Effector memory CD4-positive, alpha-beta T cell (primary cell): Measurements from ENCODE around the gene LILRB2.
"Not testable (repeated sequence)": the region's sequence is repeated elsewhere in the genome, so short reads cannot be mapped to it uniquely, and the experiment has no call there.

Source experiments
- DNase-seq, 3 donors: peaks; one replicate each; pipeline ENCODE4 v3.0.0-alpha.2; 2020
- H3K27ac ChIP-seq: 2 replicates; pipeline ENCODE4 v1.7.0; 2013; ENCODE audit warnings: mild to moderate bottlenecking, low read length, moderate library complexity; ENCODE audit not compliant: insufficient read depth, poor library complexity, severe bottlenecking
- H3K27me3 ChIP-seq: replicated peaks from 2 replicates; pipeline ENCODE4 v1.7.0; 2013; ENCODE audit warnings: mild to moderate bottlenecking, low read length; ENCODE audit not compliant: insufficient read depth, control insufficient read depth, poor library complexity, severe bottlenecking
- H3K36me3 ChIP-seq: 2 replicates; pipeline ENCODE4 v1.7.0; 2013; ENCODE audit warnings: mild to moderate bottlenecking, low read length, moderate library complexity; ENCODE audit not compliant: control insufficient read depth, insufficient read depth
- H3K4me1 ChIP-seq: 2 replicates; pipeline ENCODE4 v1.7.0; 2013; ENCODE audit warnings: low read length, mild to moderate bottlenecking; ENCODE audit not compliant: control insufficient read depth, insufficient read depth, poor library complexity, severe bottlenecking
- H3K4me3 ChIP-seq: 2 replicates; pipeline ENCODE4 v1.7.0; 2013; ENCODE audit warnings: low read length, low read depth, mild to moderate bottlenecking; ENCODE audit not compliant: insufficient read depth, poor library complexity, severe bottlenecking
- H3K9me3 ChIP-seq: 2 replicates; pipeline ENCODE4 v1.7.0; 2013; ENCODE audit warnings: mild to moderate bottlenecking, low read length, moderate library complexity; ENCODE audit not compliant: control insufficient read depth

The LILRB2 gene

GRCh38 chr19:54286283-54286682 lies 5.4 kb upstream of the LILRB2 start:
- not testable (repeated sequence) for H3K27ac ChIP-seq, H3K27me3 ChIP-seq, H3K36me3 ChIP-seq, DNase-seq, H3K4me3 ChIP-seq, H3K9me3 ChIP-seq, H3K4me1 ChIP-seq

DNA sequence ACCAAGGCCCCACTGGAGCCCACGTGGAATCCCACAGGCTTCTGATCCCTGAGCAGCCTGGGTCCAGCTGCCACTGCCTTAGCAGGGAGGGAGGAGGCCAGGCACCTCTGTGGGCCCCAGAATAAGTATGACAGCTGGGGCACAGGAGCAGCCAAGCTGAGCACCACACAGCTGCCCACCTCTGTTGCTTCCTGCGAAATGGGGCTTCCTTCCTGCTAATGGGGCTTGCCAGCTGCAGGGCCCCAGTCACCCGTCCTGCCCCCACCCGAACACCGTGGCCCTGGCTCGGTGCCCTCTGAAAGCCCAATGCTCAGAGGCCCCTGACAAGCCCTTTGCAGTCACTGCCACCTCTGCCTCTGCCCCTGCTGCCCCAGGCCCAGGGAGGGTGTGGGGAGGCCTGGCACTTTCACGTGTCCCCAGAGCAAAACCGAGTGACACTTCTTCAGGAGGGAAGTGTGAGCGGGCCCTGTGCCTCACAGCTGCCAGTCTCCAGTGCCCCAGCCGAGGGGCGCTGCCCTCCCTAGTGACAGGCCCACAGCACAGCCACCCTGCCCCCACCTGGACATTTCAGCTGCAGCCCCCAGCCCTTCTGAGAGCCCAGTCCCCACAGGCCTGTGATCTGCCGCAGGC lies 4.6 kb upstream of the LILRB2 start:
- not testable (repeated sequence) for H3K27me3 ChIP-seq, H3K4me1 ChIP-seq, H3K4me3 ChIP-seq, H3K27ac ChIP-seq, DNase-seq, H3K36me3 ChIP-seq, H3K9me3 ChIP-seq

DNA sequence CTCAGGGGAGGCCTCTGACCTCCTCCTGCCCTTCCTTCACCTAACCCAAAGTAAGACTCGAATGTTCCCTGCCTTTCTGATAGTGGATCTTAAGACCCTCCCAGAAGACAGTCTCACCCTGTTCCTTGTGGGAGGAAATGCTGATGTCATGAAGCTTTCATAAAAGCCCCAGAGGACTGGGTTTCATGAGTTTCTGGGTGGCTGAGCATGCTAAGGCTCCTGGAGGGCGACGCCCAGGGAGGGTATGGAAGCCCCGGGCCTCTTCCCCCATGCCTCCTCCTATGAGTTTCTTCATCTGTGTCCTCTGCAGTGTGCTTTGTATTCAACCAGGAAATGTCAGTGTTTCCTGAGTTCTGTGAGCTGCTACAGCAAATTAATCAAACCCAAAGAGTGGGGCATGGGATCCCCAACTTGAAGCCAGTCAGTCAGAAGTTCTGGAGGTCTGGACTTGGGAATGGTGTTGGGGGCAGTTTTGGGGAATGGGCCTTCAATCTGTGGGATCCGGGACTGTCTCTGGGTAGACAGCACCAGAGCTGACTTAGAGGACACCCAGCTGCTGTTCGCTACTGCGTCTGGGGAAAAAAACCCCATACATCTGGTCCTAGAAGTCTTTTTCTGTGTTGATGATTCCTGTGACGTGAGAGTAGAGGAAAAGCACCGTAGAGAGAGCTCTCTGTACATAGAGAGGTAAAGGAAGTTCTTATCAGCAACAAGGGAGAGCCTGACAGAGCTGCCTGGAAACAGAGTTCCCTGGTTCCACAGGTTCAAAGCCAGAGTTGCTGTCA lies 2.0 kb upstream of the LILRB2 start:
- no peaks in the 10 kb centered on the region for H3K27me3 ChIP-seq
- no peak overlapping the region for H3K27ac ChIP-seq
- no peaks in the 10 kb centered on the region for H3K4me1 ChIP-seq
- H3K4me3 ChIP-seq, result no peak overlapping the region
- DNase-seq, result no peak
- H3K36me3 ChIP-seq, result no peaks in the 10 kb centered on the region
- H3K9me3 ChIP-seq, result no peaks in the 10 kb centered on the region

- H3K4me3 ChIP-seq, H3K4me1 ChIP-seq, H3K36me3 ChIP-seq: not testable (repeated sequence)
These were observed 792 bp upstream of the LILRB2 start for GRCh38 chr19:54281729-54282075.

DNA sequence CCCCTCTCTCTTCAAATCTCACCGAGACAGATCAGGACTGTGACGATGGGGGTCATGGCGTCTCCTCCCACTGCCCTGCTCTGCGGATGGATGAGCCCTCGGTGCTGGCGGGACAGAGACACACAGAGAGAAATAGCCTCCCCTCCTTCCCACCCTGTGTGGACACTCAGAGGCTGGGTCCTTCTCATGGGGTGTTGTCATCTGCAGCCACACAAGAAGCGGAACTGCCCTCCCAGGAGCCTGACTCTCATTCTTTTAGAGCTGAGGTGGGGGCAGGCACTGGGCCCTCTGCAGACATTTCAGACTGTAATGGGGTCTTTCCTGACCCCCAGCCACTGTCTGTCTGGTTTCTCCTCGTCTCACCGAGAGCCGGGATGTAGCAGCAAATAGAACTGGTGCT lies 469 bp downstream of the LILRB2 start:
- H3K4me3 ChIP-seq, H3K27ac ChIP-seq, DNase-seq, H3K27me3 ChIP-seq, H3K9me3 ChIP-seq, H3K4me1 ChIP-seq, H3K36me3 ChIP-seq: not testable (repeated sequence)

More at GRCh38 chr19:54281729-54282075, 792 bp upstream of the LILRB2 start:
- DNase-seq, H3K27me3 ChIP-seq, H3K9me3 ChIP-seq, H3K27ac ChIP-seq: not testable (repeated sequence)

- H3K27ac ChIP-seq, H3K27me3 ChIP-seq, H3K9me3 ChIP-seq, H3K4me1 ChIP-seq, H3K4me3 ChIP-seq, H3K36me3 ChIP-seq, DNase-seq: not testable (repeated sequence)
These were observed 885 bp downstream of the LILRB2 start for GRCh38 chr19:54280025-54280424.

- H3K4me1 ChIP-seq, result no peaks in the 10 kb centered on the region
- DNase-seq, result no peak
These were observed 1.4 kb downstream of the LILRB2 start for GRCh38 chr19:54279406-54279962.

GRCh38 chr19:54278571-54279195 lies 2.2 kb downstream of the LILRB2 start:
- DNase-seq, H3K4me1 ChIP-seq, H3K27ac ChIP-seq, H3K36me3 ChIP-seq, H3K9me3 ChIP-seq, H3K27me3 ChIP-seq, H3K4me3 ChIP-seq: not testable (repeated sequence)

More at GRCh38 chr19:54279406-54279962, 1.4 kb downstream of the LILRB2 start:
- H3K36me3 ChIP-seq, result no peaks in the 10 kb centered on the region
- no peaks in the 10 kb centered on the region for H3K9me3 ChIP-seq
- H3K4me3 ChIP-seq, result no peak overlapping the region
- no peaks in the 10 kb centered on the region for H3K27me3 ChIP-seq
- no peak overlapping the region for H3K27ac ChIP-seq

GRCh38 chr19:54278056-54278455 lies 2.9 kb downstream of the LILRB2 start:
- DNase-seq, H3K27ac ChIP-seq, H3K4me1 ChIP-seq, H3K4me3 ChIP-seq, H3K27me3 ChIP-seq, H3K9me3 ChIP-seq, H3K36me3 ChIP-seq: not testable (repeated sequence)

GRCh38 chr19:54277111-54277615 lies 3.7 kb downstream of the LILRB2 start:
- not testable (repeated sequence) for H3K9me3 ChIP-seq, H3K4me3 ChIP-seq, H3K27me3 ChIP-seq, H3K4me1 ChIP-seq, H3K27ac ChIP-seq, H3K36me3 ChIP-seq, DNase-seq
